ENCODE data around the gene APBB2. TPM values are rescaled to one million over a fixed set of nuclear protein-coding genes. Genes with fewer than 3 reads are reported as not detected.

APBB2 gene
- total and polyA plus RNA-seq, 2 of the 8 experiments (the other 6 are each of a cell fraction or from before 2014, with no cell fraction given), result 58.7 to 59.4 TPM

DNA sequence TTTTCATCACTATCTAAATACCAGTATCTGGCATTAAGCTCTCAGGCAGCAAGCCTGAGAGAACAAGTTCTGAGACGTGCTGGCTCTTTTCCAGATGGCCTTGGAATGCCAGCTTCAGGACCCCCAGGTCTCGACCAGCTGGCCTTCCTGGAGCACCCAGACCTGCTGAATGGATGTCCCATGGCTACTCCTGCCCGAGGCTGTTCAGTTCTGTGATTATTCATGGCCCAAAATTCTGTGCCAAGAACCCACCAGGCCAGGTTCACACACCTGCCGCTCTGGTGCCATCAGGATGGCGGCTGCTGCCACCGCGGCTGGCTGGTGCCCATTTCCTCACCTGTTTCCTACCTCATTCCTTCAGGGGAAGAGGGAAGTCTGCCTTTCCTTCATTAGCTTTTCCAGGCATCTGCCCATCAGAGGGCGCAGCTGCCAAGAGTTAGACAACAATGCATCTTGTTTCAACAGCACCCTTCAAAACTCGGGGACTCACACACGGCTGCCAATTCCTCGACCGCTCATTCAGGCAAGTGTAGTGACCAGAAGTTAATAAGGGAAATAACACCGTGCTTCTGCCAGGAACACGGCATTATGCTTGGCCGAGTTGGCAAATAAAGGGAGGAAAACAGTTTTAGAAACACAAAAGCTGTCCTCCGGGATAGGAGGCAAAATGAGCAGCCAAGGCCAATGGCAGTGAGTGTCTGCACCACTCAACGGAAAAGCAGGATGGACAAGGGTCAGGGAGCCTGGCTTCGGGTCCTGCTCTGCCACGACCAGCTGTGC lies 290.8 kb downstream of the APBB2 start (continued):
- TF ChIP-seq, protein P1, sequence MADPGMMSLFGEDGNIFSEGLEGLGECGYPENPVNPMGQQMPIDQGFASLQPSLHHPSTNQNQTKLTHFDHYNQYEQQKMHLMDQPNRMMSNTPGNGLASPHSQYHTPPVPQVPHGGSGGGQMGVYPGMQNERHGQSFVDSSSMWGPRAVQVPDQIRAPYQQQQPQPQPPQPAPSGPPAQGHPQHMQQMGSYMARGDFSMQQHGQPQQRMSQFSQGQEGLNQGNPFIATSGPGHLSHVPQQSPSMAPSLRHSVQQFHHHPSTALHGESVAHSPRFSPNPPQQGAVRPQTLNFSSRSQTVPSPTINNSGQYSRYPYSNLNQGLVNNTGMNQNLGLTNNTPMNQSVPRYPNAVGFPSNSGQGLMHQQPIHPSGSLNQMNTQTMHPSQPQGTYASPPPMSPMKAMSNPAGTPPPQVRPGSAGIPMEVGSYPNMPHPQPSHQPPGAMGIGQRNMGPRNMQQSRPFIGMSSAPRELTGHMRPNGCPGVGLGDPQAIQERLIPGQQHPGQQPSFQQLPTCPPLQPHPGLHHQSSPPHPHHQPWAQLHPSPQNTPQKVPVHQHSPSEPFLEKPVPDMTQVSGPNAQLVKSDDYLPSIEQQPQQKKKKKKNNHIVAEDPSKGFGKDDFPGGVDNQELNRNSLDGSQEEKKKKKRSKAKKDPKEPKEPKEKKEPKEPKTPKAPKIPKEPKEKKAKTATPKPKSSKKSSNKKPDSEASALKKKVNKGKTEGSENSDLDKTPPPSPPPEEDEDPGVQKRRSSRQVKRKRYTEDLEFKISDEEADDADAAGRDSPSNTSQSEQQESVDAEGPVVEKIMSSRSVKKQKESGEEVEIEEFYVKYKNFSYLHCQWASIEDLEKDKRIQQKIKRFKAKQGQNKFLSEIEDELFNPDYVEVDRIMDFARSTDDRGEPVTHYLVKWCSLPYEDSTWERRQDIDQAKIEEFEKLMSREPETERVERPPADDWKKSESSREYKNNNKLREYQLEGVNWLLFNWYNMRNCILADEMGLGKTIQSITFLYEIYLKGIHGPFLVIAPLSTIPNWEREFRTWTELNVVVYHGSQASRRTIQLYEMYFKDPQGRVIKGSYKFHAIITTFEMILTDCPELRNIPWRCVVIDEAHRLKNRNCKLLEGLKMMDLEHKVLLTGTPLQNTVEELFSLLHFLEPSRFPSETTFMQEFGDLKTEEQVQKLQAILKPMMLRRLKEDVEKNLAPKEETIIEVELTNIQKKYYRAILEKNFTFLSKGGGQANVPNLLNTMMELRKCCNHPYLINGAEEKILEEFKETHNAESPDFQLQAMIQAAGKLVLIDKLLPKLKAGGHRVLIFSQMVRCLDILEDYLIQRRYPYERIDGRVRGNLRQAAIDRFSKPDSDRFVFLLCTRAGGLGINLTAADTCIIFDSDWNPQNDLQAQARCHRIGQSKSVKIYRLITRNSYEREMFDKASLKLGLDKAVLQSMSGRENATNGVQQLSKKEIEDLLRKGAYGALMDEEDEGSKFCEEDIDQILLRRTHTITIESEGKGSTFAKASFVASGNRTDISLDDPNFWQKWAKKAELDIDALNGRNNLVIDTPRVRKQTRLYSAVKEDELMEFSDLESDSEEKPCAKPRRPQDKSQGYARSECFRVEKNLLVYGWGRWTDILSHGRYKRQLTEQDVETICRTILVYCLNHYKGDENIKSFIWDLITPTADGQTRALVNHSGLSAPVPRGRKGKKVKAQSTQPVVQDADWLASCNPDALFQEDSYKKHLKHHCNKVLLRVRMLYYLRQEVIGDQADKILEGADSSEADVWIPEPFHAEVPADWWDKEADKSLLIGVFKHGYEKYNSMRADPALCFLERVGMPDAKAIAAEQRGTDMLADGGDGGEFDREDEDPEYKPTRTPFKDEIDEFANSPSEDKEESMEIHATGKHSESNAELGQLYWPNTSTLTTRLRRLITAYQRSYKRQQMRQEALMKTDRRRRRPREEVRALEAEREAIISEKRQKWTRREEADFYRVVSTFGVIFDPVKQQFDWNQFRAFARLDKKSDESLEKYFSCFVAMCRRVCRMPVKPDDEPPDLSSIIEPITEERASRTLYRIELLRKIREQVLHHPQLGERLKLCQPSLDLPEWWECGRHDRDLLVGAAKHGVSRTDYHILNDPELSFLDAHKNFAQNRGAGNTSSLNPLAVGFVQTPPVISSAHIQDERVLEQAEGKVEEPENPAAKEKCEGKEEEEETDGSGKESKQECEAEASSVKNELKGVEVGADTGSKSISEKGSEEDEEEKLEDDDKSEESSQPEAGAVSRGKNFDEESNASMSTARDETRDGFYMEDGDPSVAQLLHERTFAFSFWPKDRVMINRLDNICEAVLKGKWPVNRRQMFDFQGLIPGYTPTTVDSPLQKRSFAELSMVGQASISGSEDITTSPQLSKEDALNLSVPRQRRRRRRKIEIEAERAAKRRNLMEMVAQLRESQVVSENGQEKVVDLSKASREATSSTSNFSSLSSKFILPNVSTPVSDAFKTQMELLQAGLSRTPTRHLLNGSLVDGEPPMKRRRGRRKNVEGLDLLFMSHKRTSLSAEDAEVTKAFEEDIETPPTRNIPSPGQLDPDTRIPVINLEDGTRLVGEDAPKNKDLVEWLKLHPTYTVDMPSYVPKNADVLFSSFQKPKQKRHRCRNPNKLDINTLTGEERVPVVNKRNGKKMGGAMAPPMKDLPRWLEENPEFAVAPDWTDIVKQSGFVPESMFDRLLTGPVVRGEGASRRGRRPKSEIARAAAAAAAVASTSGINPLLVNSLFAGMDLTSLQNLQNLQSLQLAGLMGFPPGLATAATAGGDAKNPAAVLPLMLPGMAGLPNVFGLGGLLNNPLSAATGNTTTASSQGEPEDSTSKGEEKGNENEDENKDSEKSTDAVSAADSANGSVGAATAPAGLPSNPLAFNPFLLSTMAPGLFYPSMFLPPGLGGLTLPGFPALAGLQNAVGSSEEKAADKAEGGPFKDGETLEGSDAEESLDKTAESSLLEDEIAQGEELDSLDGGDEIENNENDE (IDR thresholded peaks at IDR 0.05; ENCODE audit: insufficient replicate concordance, low read length), result no peak
- TF ChIP-seq EZH2 (IDR thresholded peaks at IDR 0.05; ENCODE audit: low read depth, low read length, severe bottlenecking) (no peak), SAP30 (IDR thresholded peaks at IDR 0.05; ENCODE audit: insufficient read depth, insufficient replicate concordance, low read length) (no peak)

Measured in H1 (cell line).